HCT116 (cell line): ENCODE results near the gene BBS9. TPM values are rescaled to one million over a fixed set of nuclear protein-coding genes. Genes with fewer than 3 reads are reported as not detected.
"Not testable (repeated sequence)": the region's sequence is repeated elsewhere in the genome, so short reads cannot be mapped to it uniquely, and the experiment has no call there.

ENCODE experiments used
- ATAC-seq: fragments of 200-7000 bp; cut with Tn5 transposase; 2 replicates; pipeline ENCODE4 v1.9.1; 2020; ENCODE audit warnings: mild to moderate bottlenecking, moderate library complexity
- BruUV-seq: library from RNA; stranded (reverse); fragments of 400-500 nt; replicated peaks from 2 replicates; lab custom pipeline; 2021; lab: Mats Ljungman, UMichigan
- CTCF ChIA-PET: fragments of 300-600 bp; sonication (Branson Sonifier 250); formaldehyde crosslinking; loops from one replicate; lab custom pipeline; 2021; ENCODE audit warnings: antibody characterized with exemption; lab: Charles Lee
- POLR2A ChIA-PET: fragments of 300-600, 350-600 bp; sonication (Branson Sonifier 250); formaldehyde crosslinking; loops from one replicate; lab custom pipeline; 2021; ENCODE audit warnings: antibody characterized with exemption; lab: Charles Lee
- RAD21 ChIA-PET, 2 experiments: fragments of 300-600 bp; sonication (Branson Sonifier 250); formaldehyde crosslinking; loops; one replicate each; lab custom pipeline; 2023; ENCODE audit warnings: low total read pairs in 2 of 2; ENCODE audit not compliant: uncharacterized antibody in 2 of 2, unreplicated experiment in 2 of 2, low non-redundant PET in 1 of 2; lab: Charles Lee
- DNase-seq: peaks from one replicate; pipeline ENCODE4 v3.0.0-alpha.2; 2010; ENCODE audit warnings: low read depth, low spot score
- H2AFZ ChIP-seq: fragments of 200-600 bp; shearing (Covaris generic), sonication (generic); 2 replicates; pipeline ENCODE4 v1.6.1; 2017; ENCODE audit warnings: low read depth, mixed run types, mixed read lengths, antibody characterized with exemption, low read length; ENCODE audit not compliant: poor library complexity, severe bottlenecking
- H3K27ac ChIP-seq: 2 replicates; pipeline ENCODE4 v1.5.1; 2012; ENCODE audit warnings: low read depth, low read length
- H3K27me3 ChIP-seq: fragments of 200-600 bp; sonication (generic); 2 replicates; pipeline ENCODE4 v1.6.1; 2016; ENCODE audit warnings: mixed run types, low read length, mixed read lengths; ENCODE audit not compliant: insufficient read depth
- H3K36me3 ChIP-seq, 2 experiments: fragments of 200-500 bp in 1 of 2; fragments of 200-600 bp in 1 of 2; sonication (Bioruptor generic) in 1 of 2; sonication (generic) in 1 of 2; 2 replicates each; pipeline versions ENCODE4 v1.5.1 to v1.6.1; 2014 to 2016; ENCODE audit warnings: low read length in 2 of 2, inconsistent platforms in 1 of 2, mixed read lengths in 1 of 2, mixed run types in 1 of 2; ENCODE audit not compliant: insufficient read depth in 2 of 2, control insufficient read depth in 1 of 2
- H3K4me1 ChIP-seq, 2 experiments: fragments of 200-600 bp in 1 of 2; sonication (generic) in 1 of 2; 2 replicates each; pipeline versions ENCODE4 v1.5.1 to v1.6.1; 2012 to 2017; ENCODE audit warnings: low read length in 2 of 2, inconsistent platforms in 1 of 2, mild to moderate bottlenecking in 1 of 2, mixed read lengths in 1 of 2, mixed run types in 1 of 2, moderate library complexity in 1 of 2; ENCODE audit not compliant: insufficient read depth in 2 of 2, control insufficient read depth in 1 of 2
- H3K4me2 ChIP-seq: fragments of 200-600 bp; sonication (generic); 2 replicates; pipeline ENCODE4 v1.6.1; 2017; ENCODE audit warnings: mixed run types, low read length, mixed read lengths
- H3K4me3 ChIP-seq, 2 experiments: fragments of 200-600 bp in 1 of 2; sonication (generic) in 1 of 2; replicated peaks in 1 of 2; 2 replicates each; pipeline ENCODE4 v1.5.1; 2011 to 2016; ENCODE audit warnings: low read length in 2 of 2, control low read depth in 1 of 2, low read depth in 1 of 2, mild to moderate bottlenecking in 1 of 2, mixed read lengths in 1 of 2, mixed run types in 1 of 2
- H3K79me2 ChIP-seq: fragments of 200-600 bp; sonication (generic); 2 replicates; pipeline ENCODE4 v1.6.1; 2017; ENCODE audit warnings: mild to moderate bottlenecking, mixed run types, low read length, moderate library complexity, mixed read lengths; ENCODE audit not compliant: insufficient read depth
- H3K9ac ChIP-seq: fragments of 200-600 bp; sonication (generic); 2 replicates; pipeline ENCODE4 v1.6.1; 2016; ENCODE audit warnings: low read length, mixed read lengths
- H3K9me2 ChIP-seq: fragments of 200-600 bp; sonication (generic), shearing (Covaris generic); 2 replicates; pipeline ENCODE4 v1.6.1; 2017; ENCODE audit warnings: mixed run types, mild to moderate bottlenecking, moderate library complexity; ENCODE audit not compliant: insufficient read depth
- H3K9me3 ChIP-seq, 2 experiments: fragments of 200-500 bp in 1 of 2; fragments of 200-600 bp in 1 of 2; sonication (Bioruptor generic) in 1 of 2; sonication (generic) in 1 of 2; 2 replicates each; pipeline ENCODE4 v1.6.1; 2014 to 2017; ENCODE audit warnings: low read length in 2 of 2, mixed read lengths in 2 of 2, inconsistent platforms in 1 of 2, low read depth in 1 of 2, mild to moderate bottlenecking in 1 of 2, mixed run types in 1 of 2, moderate library complexity in 1 of 2; ENCODE audit not compliant: control insufficient read depth in 1 of 2, insufficient read depth in 1 of 2
- H4K20me1 ChIP-seq: fragments of 200-600 bp; sonication (generic), shearing (Covaris generic); 2 replicates; pipeline ENCODE4 v1.6.1; 2017; ENCODE audit warnings: mixed run types, mild to moderate bottlenecking, moderate library complexity; ENCODE audit not compliant: insufficient read depth
- ATF3 ChIP-seq: IDR thresholded peaks from 2 replicates; pipeline ENCODE4 v1.6.1; 2012
- CBX3 ChIP-seq: IDR thresholded peaks from 2 replicates; pipeline ENCODE4 v1.6.1; 2012; ENCODE audit warnings: low read depth
- CTCF ChIP-seq, 3 experiments: fragments of 200-600 bp in 1 of 3; sonication (generic) in 1 of 3; IDR thresholded peaks in 2 of 3; conservative IDR thresholded peaks in 1 of 3; 2 replicates each; pipeline ENCODE4 v1.5.1; 2012 to 2017; ENCODE audit warnings: low read depth in 2 of 3, low read length in 2 of 3, antibody characterized with exemption in 1 of 3, borderline replicate concordance in 1 of 3, control low read depth in 1 of 3, mild to moderate bottlenecking in 1 of 3, mixed read lengths in 1 of 3, mixed run types in 1 of 3, moderate library complexity in 1 of 3; ENCODE audit not compliant: insufficient read depth in 1 of 3
- ELF1 ChIP-seq: IDR thresholded peaks from 2 replicates; pipeline ENCODE4 v1.6.1; 2012; ENCODE audit warnings: low read depth, borderline replicate concordance
- POLR2AphosphoS5 ChIP-seq: IDR thresholded peaks from 2 replicates; pipeline ENCODE4 v1.6.1; 2011; ENCODE audit warnings: mild to moderate bottlenecking, low read depth, low read length, moderate library complexity
- SRF ChIP-seq: IDR thresholded peaks from 2 replicates; pipeline ENCODE4 v1.6.1; 2012; ENCODE audit warnings: low read depth
- TCF7L2 ChIP-seq: IDR thresholded peaks from 2 replicates; pipeline ENCODE4 v1.7.0; 2011; ENCODE audit warnings: borderline replicate concordance, inconsistent platforms; ENCODE audit not compliant: insufficient read depth, insufficient read length; ENCODE audit errors: extremely low read depth
- YY1 ChIP-seq: IDR thresholded peaks from 2 replicates; pipeline ENCODE4 v1.6.1; 2011; ENCODE audit warnings: low read length, low read depth, moderate library complexity, mild to moderate bottlenecking; ENCODE audit not compliant: insufficient replicate concordance; ENCODE audit errors: extremely low read depth
- ZFX ChIP-seq: fragments of 450-650 bp; IDR thresholded peaks from 2 replicates; pipeline ENCODE4 v1.6.1; 2017
- ZNF274 ChIP-seq: fragments of 200-500 bp; sonication (Bioruptor generic); IDR thresholded peaks from 2 replicates; pipeline ENCODE4 v1.6.1; 2014; ENCODE audit warnings: mild to moderate bottlenecking, low read depth, low read length, inconsistent platforms
- intact Hi-C: fragments of 100-400 bp; cut with micrococcal nuclease; formaldehyde crosslinking; loops from 2 replicates; pipeline ENCODE4 v1.10.0; 2022
- total RNA-seq: library from RNA; stranded (reverse); gene quantifications from one replicate; pipeline ENCODE4 v1.2.1, GENCODE V29; 2021; ENCODE audit not compliant: unreplicated experiment
- TF ChIP-seq, protein P1 (sequence below): IDR thresholded peaks from 2 replicates; pipeline ENCODE4 v1.6.1; 2012; ENCODE audit warnings: low read depth

Gene BBS9
- total RNA-seq, 1 experiment from 2014 or later = 7.1 TPM

GRCh38 chr7:33517191-33517590 is 387.8 kb downstream of the BBS9 start:
- intact Hi-C loops = no loop called here
- H3K4me3 ChIP-seq = no peak overlapping the region
- ChIA-PET CTCF (no interaction called here), RAD21 (no interaction called here), POLR2A (no interaction called here)
- no peaks in the 10 kb centered on the region for H3K36me3 ChIP-seq
- no peaks in the 10 kb centered on the region for H3K9me3 ChIP-seq
- H3K4me1 ChIP-seq = no peaks in the 10 kb centered on the region
- no peak for ATAC-seq
- no TSS peak for BruUV-seq
- no peak overlapping the region for H2AFZ ChIP-seq
- no peak overlapping the region for H3K9ac ChIP-seq
- no peak overlapping the region for H3K27ac ChIP-seq
- no peak overlapping the region for H3K4me2 ChIP-seq
- no peak for DNase-seq
- TF ChIP-seq ZFX (no peak), CBX3 (no peak), CTCF (IDR thresholded peaks at IDR 0.05 in 2 of 3, conservative IDR thresholded peaks at IDR 0.05 in 1 of 3; ENCODE audit: borderline replicate concordance in 1 of 3, insufficient read depth in 1 of 3, low read depth in 2 of 3, low read length in 2 of 3) (no peak), SRF (no peak), YY1 (no peak), POLR2AphosphoS5 (no peak), ZNF274 (no peak), TCF7L2 (no peak), ELF1 (no peak), ATF3 (no peak)
- TF ChIP-seq, protein P1, sequence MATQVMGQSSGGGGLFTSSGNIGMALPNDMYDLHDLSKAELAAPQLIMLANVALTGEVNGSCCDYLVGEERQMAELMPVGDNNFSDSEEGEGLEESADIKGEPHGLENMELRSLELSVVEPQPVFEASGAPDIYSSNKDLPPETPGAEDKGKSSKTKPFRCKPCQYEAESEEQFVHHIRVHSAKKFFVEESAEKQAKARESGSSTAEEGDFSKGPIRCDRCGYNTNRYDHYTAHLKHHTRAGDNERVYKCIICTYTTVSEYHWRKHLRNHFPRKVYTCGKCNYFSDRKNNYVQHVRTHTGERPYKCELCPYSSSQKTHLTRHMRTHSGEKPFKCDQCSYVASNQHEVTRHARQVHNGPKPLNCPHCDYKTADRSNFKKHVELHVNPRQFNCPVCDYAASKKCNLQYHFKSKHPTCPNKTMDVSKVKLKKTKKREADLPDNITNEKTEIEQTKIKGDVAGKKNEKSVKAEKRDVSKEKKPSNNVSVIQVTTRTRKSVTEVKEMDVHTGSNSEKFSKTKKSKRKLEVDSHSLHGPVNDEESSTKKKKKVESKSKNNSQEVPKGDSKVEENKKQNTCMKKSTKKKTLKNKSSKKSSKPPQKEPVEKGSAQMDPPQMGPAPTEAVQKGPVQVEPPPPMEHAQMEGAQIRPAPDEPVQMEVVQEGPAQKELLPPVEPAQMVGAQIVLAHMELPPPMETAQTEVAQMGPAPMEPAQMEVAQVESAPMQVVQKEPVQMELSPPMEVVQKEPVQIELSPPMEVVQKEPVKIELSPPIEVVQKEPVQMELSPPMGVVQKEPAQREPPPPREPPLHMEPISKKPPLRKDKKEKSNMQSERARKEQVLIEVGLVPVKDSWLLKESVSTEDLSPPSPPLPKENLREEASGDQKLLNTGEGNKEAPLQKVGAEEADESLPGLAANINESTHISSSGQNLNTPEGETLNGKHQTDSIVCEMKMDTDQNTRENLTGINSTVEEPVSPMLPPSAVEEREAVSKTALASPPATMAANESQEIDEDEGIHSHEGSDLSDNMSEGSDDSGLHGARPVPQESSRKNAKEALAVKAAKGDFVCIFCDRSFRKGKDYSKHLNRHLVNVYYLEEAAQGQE = no peak
- no peaks in the 10 kb centered on the region for H4K20me1 ChIP-seq
- H3K27me3 ChIP-seq = 0 out of 2 replicates have a peak, but pooled peaks cover 6% of the 10 kb centered on the region
- H3K79me2 ChIP-seq = no peaks in the 10 kb centered on the region
- H3K9me2 ChIP-seq = no peaks in the 10 kb centered on the region

GRCh38 chr7:33527008-33527407 is 397.6 kb downstream of the BBS9 start:
- ATAC-seq = not testable (repeated sequence)

More at GRCh38 chr7:33527008-33527407, 397.6 kb downstream of the BBS9 start:
- BruUV-seq, H3K36me3 ChIP-seq, POLR2A ChIA-PET, H3K79me2 ChIP-seq, H4K20me1 ChIP-seq, H3K9me3 ChIP-seq, H3K27me3 ChIP-seq, DNase-seq, H3K9ac ChIP-seq, H3K9me2 ChIP-seq, H3K4me1 ChIP-seq, RAD21 ChIA-PET, CTCF ChIA-PET, H3K4me3 ChIP-seq, intact Hi-C loops, H2AFZ ChIP-seq, H3K4me2 ChIP-seq, H3K27ac ChIP-seq: not testable (repeated sequence)
